ENCODE data around the gene ALKBH5. TPM values are rescaled to one million over a fixed set of nuclear protein-coding genes. Genes with fewer than 3 reads are reported as not detected.

The ALKBH5 gene
- polyA plus RNA-seq, 1 donor from 2014 or later, result 55.0 TPM

- Histone ChIP-seq H3K27me3 (ENCODE audit: insufficient read depth, low read depth, low read length) (no peaks in the 10 kb centered on the region), H3K27ac (ENCODE audit: low read length) (no peak overlapping the region), H3K4me3 (ENCODE audit: low read length) (no peak overlapping the region), H3K4me2 (ENCODE audit: low read length) (no peak overlapping the region), H3F3A (ENCODE audit: insufficient read depth, low read length, poor library complexity, severe bottlenecking) (no peaks in the 10 kb centered on the region), H4K20me1 (ENCODE audit: insufficient read depth) (no peaks in the 10 kb centered on the region), H3K9me2 (ENCODE audit: insufficient read depth, low read length) (no peaks in the 10 kb centered on the region), H2AFZ (ENCODE audit: low read depth, low read length) (no peak overlapping the region), H3K9ac (ENCODE audit: low read length) (no peak overlapping the region), H3K36me3 (ENCODE audit: insufficient read depth, low read length) (no peaks in the 10 kb centered on the region), H3K79me2 (replicated peaks; ENCODE audit: insufficient read depth, low read length) (no peaks in the 10 kb centered on the region), H3K9me3 (ENCODE audit: low read length) (no peaks in the 10 kb centered on the region)
- no peak for TF ChIP-seq EP300 (conservative IDR thresholded peaks at IDR 0.05; ENCODE audit: poor library complexity, severe bottlenecking)
- no peak for TF ChIP-seq MXI1 (conservative IDR thresholded peaks at IDR 0.05; ENCODE audit: poor library complexity, severe bottlenecking)
- peak; percentile 2 for TF ChIP-seq POLR2AphosphoS5 (IDR thresholded peaks at IDR 0.05)
- TF ChIP-seq CTCF (IDR thresholded peaks at IDR 0.05; ENCODE audit: poor library complexity, severe bottlenecking), result no peak
- TF ChIP-seq REST (IDR thresholded peaks at IDR 0.05; ENCODE audit: borderline replicate concordance), result no peak
Observed at GRCh38 chr17:18247613-18248001, 64.0 kb downstream of the ALKBH5 start.

GRCh38 chr17:18248300-18248731 is 64.7 kb downstream of the ALKBH5 start:
- H3K36me3 ChIP-seq (ENCODE audit: insufficient read depth, low read length), result no peaks in the 10 kb centered on the region
- H4K20me1 ChIP-seq (ENCODE audit: insufficient read depth), result no peaks in the 10 kb centered on the region
- H2AFZ ChIP-seq (ENCODE audit: low read depth, low read length), result no peak overlapping the region
- H3K4me2 ChIP-seq (ENCODE audit: low read length), result no peak overlapping the region
- TF ChIP-seq SMC3 (conservative IDR thresholded peaks at IDR 0.05; ENCODE audit: poor library complexity) (peak; percentile 75), CTCF (IDR thresholded peaks at IDR 0.05; ENCODE audit: poor library complexity, severe bottlenecking) (peak; percentile 79), RAD21 (conservative IDR thresholded peaks at IDR 0.05) (peak; percentile 80), REST (IDR thresholded peaks at IDR 0.05; ENCODE audit: borderline replicate concordance) (no peak)
- H3K9me2 ChIP-seq (ENCODE audit: insufficient read depth, low read length), result no peaks in the 10 kb centered on the region
- H3K79me2 ChIP-seq (replicated peaks; ENCODE audit: insufficient read depth, low read length), result no peaks in the 10 kb centered on the region
- H3K27ac ChIP-seq (ENCODE audit: low read length), result no peak overlapping the region
- H3K9ac ChIP-seq (ENCODE audit: low read length), result no peak overlapping the region
- no peaks in the 10 kb centered on the region for H3F3A ChIP-seq (ENCODE audit: insufficient read depth, low read length, poor library complexity, severe bottlenecking)
- no peaks in the 10 kb centered on the region for H3K27me3 ChIP-seq (ENCODE audit: insufficient read depth, low read depth, low read length)
- H3K4me3 ChIP-seq (ENCODE audit: low read length), result no peak overlapping the region
- no peaks in the 10 kb centered on the region for H3K9me3 ChIP-seq (ENCODE audit: low read length)

All from neural cell (in vitro differentiated cells).